ENCODE measurements around the gene C1orf122. TPM values are rescaled to one million over a fixed set of nuclear protein-coding genes. Genes with fewer than 3 reads are reported as not detected.

C1orf122 gene
- total RNA-seq, 1 donor from 2014 or later, result 38.9 TPM

DNA sequence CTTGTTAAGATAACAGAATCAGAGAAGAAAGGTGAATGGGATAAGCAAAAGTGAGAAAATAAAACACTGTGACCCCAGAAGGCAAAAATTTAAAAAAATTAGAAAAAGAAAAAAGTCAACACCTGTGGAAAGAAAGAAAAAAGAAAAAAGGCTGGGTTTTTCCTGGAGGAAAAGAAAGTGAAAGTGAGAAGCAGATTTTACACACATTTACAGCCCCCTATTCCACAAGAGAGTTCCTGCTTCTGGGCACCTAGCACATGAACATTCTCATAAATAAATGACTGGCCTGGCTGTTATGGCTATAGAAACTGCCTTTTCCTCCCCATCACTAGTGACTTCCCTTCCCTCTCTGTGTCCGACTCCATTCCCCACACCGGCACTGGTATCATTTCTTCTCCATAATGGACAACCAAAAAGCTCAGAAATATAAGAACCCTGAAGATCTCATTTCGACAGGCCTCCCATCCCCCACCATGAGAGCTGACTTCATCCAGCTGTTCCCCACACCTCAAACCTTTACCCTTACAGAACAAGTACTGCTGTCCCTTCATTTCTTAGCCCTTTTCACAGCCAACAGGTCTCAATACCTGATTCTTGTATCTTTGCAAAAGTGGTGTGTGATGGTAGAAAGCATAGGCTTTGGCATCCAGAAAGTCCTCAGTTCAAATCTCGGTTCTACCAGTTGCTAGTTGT is 39.2 kb downstream of the C1orf122 start:
- no peak for DNase-seq (ENCODE audit: extremely low spot score, unreplicated experiment)
- H3K4me3 Mint-ChIP-seq, result no peak overlapping the region
- TF ChIP-seq, protein P1, sequence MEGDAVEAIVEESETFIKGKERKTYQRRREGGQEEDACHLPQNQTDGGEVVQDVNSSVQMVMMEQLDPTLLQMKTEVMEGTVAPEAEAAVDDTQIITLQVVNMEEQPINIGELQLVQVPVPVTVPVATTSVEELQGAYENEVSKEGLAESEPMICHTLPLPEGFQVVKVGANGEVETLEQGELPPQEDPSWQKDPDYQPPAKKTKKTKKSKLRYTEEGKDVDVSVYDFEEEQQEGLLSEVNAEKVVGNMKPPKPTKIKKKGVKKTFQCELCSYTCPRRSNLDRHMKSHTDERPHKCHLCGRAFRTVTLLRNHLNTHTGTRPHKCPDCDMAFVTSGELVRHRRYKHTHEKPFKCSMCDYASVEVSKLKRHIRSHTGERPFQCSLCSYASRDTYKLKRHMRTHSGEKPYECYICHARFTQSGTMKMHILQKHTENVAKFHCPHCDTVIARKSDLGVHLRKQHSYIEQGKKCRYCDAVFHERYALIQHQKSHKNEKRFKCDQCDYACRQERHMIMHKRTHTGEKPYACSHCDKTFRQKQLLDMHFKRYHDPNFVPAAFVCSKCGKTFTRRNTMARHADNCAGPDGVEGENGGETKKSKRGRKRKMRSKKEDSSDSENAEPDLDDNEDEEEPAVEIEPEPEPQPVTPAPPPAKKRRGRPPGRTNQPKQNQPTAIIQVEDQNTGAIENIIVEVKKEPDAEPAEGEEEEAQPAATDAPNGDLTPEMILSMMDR (conservative IDR thresholded peaks at IDR 0.05), result no peak
- no peaks in the 10 kb centered on the region for H3K9me3 Mint-ChIP-seq
- peak overlapping the region; percentile 42 for H3K27ac Mint-ChIP-seq
- peaks cover 7% of the 10 kb centered on the region for H3K36me3 Mint-ChIP-seq
- no peaks in the 10 kb centered on the region for H3K4me1 Mint-ChIP-seq (ENCODE audit: unreplicated experiment)
- no peaks in the 10 kb centered on the region for H3K27me3 Mint-ChIP-seq

DNA sequence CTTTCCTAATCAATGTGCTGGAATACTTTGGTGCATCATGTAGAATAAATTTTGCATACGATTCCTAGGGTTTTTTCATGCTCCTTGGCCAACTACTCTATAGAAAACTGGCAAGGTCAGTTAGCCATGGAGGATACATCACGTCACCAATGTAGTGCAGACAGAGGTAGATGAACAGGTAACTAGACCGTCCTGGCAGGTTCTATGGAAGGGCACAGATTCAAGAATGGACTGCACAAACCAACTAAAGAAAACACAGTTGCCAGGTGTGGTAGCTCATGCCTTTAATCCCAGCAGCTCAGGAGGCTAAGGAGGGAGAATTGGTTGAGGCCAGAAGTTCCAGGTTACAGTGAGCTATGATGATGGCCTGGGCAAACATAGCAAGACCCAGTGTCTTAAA is 41.9 kb downstream of the C1orf122 start:
- Mint-ChIP-seq H3K27me3 (no peaks in the 10 kb centered on the region), H3K36me3 (peaks cover 12% of the 10 kb centered on the region), H3K4me1 (ENCODE audit: unreplicated experiment) (peaks cover 4% of the 10 kb centered on the region)

DNA sequence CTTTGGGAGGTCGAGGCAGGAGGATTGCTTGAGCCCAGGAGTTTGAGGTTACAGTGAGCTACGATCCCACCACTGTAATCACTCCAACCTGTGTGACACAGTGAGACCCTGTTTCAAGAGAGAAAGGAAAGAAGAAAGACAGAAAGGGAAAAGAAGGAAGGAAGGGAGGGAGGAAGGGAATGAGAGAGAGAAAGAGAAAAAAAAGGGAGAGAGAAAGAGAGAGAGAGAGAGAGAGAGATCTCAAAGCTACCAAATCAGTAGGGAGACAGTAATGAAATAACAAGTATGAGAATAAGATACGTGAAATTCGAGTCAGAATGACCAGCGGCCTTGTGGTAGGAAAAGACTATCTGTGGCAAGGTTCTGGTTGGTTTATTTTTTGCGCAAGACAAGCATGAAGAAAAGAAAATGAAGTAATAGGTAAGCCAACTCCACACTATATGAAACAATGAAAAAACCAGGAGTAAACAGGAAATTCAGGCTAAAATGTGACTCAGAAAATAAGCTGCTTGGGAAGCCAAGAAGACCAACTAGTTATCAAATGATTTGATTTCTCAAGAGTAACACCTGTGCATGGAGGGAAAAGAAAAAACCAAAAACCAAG is 42.9 kb downstream of the C1orf122 start:
- Mint-ChIP-seq H3K9me3 (no peaks in the 10 kb centered on the region), H3K4me3 (no peak overlapping the region), H3K27ac (no peak overlapping the region), H3K27me3 (no peaks in the 10 kb centered on the region), H3K4me1 (ENCODE audit: unreplicated experiment) (peaks cover 9% of the 10 kb centered on the region), H3K36me3 (peaks cover 9% of the 10 kb centered on the region)
- TF ChIP-seq, protein P1 (conservative IDR thresholded peaks at IDR 0.05), result no peak
- no peak for DNase-seq (ENCODE audit: extremely low spot score, unreplicated experiment)

More for the DNA sequence above, 41.9 kb downstream of the C1orf122 start:
- Mint-ChIP-seq H3K27ac (no peak overlapping the region), H3K4me3 (no peak overlapping the region), H3K9me3 (no peaks in the 10 kb centered on the region)
- DNase-seq (ENCODE audit: extremely low spot score, unreplicated experiment), result no peak
- TF ChIP-seq, protein P1 (conservative IDR thresholded peaks at IDR 0.05), result no peak

DNA sequence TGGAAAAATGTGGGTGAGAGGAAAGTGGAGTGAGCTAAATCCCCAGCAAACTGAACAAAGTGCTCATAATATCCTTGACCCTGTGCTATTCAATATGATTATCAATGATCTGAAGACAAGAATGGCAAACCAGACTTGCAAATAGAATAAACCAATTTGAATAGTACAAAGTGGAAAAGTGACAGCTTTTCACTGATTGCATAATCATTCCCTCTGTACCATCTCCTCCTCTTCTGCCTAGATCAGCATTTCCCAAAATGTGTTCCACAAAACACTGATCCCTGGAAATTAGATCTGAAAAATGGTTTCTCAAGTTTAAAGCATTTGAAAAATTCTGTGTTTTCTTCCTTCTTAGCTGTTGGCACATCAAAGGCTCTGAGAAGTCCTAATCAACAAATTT is 43.7 kb downstream of the C1orf122 start:
- H3K27ac Mint-ChIP-seq, result no peak overlapping the region
- no peak for DNase-seq (ENCODE audit: extremely low spot score, unreplicated experiment)
- TF ChIP-seq, protein P1 (conservative IDR thresholded peaks at IDR 0.05), result no peak
- H3K36me3 Mint-ChIP-seq, result peaks cover 9% of the 10 kb centered on the region
- peaks cover 9% of the 10 kb centered on the region for H3K4me1 Mint-ChIP-seq (ENCODE audit: unreplicated experiment)
- H3K9me3 Mint-ChIP-seq, result no peaks in the 10 kb centered on the region
- no peaks in the 10 kb centered on the region for H3K27me3 Mint-ChIP-seq
- no peak overlapping the region for H3K4me3 Mint-ChIP-seq

DNA sequence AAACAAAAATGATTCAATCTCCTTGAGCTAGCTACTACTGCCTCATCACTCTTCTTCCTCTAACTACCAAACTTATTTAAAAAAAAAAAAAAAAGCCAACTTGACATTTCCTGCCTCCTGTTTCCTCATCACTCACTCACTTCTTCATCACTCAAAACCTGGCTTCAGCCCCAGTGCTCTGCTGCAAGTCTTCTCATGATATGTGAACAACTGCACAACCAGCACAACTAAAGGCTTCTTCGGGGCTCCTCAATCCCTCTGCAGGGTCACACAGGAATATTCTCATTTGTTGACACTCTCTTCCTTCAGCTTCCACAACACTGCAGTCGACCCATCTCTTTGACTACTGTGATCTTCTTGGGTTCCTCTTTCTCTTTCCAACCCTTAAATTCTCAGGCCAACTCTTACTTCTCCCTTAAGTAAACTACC is 44.2 kb downstream of the C1orf122 start:
- H3K4me1 Mint-ChIP-seq (ENCODE audit: unreplicated experiment), result peaks cover 9% of the 10 kb centered on the region
- no peak for DNase-seq (ENCODE audit: extremely low spot score, unreplicated experiment)
- H3K9me3 Mint-ChIP-seq, result no peaks in the 10 kb centered on the region
- TF ChIP-seq, protein P1 (conservative IDR thresholded peaks at IDR 0.05), result no peak
- H3K4me3 Mint-ChIP-seq, result no peak overlapping the region
- no peaks in the 10 kb centered on the region for H3K27me3 Mint-ChIP-seq
- H3K36me3 Mint-ChIP-seq, result peaks cover 9% of the 10 kb centered on the region
- H3K27ac Mint-ChIP-seq, result no peak overlapping the region

All from type B pancreatic cell (in vitro differentiated cells).